ENCODE results near the gene RNF212B. TPM values are rescaled to one million over a fixed set of nuclear protein-coding genes. Genes with fewer than 3 reads are reported as not detected.

RNF212B gene
- total and polyA plus RNA-seq, 12 donors, result not detected

DNA sequence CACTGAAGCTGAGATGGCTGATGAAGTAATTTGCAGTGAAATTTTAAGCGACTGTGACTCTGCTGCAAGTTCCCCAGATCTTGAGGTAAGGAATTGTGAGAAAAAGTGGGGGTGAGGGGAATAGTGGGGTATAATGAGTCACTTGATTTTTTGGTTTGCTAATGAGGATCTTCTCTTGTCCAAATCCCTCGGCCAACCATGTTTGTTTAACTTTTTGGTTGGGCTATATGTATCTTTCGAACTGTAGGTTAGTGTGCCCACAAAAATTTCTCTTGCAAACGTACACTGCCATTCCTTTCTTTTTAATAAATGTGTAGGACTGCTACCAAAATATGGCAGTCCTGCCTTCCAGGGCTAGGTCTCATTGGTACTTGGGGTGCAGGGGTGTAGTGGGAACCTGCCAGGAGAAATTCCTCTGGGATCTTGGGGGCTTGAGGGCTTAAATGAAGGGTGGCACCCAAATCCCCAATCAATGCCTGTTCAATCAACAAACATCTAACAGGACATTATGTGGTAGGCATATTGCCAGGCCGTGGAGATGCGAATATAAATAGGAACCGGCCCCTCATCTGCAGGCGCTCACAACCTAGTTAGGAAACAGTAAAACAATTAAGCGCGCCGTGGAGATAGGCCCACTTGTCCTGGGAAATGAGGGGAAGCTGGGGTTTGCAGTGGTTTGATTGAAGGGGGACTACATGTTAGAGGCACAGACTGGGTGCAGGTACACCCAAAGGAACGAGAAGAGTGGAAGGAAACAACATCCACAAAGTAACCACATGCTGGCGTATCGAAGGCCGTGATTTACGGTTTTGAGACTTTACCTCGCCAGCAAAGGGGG is 82.2 kb downstream of the RNF212B start:
- Histone ChIP-seq H3K4me3 (peak overlapping the region in 2 of 4 donors; percentile 15 to 33), H3K27me3 (no peaks in the 10 kb centered on the region), H3K27ac (peak overlapping the region; percentile 76 to 95 (median 90)), H3K36me3 (replicated peaks in 1 of 2) (peaks cover 0 to 21% of the 10 kb centered on the region in 2 donors), H3K9me3 (replicated peaks in 1 of 3) (no peaks in the 10 kb centered on the region), H3K4me1 (replicated peaks in 1 of 2) (peaks cover 19 to 30% of the 10 kb centered on the region in 2 donors)
- WGBS, 4 donors, result 77 to 91% (median 87%) methylated on average over 17 of the region's 17 CpGs
- intact Hi-C loops (cut with DNase I), result loop anchor here in 1 of 2 donors (10.0 kb wide), 2 partner anchors 55 to 245 kb away; partner anchors contain the start of gene AP1G2
- no peak for TF ChIP-seq POLR2A (IDR thresholded peaks at IDR 0.05)
- TF ChIP-seq, protein P1, sequence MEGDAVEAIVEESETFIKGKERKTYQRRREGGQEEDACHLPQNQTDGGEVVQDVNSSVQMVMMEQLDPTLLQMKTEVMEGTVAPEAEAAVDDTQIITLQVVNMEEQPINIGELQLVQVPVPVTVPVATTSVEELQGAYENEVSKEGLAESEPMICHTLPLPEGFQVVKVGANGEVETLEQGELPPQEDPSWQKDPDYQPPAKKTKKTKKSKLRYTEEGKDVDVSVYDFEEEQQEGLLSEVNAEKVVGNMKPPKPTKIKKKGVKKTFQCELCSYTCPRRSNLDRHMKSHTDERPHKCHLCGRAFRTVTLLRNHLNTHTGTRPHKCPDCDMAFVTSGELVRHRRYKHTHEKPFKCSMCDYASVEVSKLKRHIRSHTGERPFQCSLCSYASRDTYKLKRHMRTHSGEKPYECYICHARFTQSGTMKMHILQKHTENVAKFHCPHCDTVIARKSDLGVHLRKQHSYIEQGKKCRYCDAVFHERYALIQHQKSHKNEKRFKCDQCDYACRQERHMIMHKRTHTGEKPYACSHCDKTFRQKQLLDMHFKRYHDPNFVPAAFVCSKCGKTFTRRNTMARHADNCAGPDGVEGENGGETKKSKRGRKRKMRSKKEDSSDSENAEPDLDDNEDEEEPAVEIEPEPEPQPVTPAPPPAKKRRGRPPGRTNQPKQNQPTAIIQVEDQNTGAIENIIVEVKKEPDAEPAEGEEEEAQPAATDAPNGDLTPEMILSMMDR (IDR thresholded peaks at IDR 0.05), result no peak
- peak in 1 of 7 donors; percentile 74 for DNase-seq

DNA sequence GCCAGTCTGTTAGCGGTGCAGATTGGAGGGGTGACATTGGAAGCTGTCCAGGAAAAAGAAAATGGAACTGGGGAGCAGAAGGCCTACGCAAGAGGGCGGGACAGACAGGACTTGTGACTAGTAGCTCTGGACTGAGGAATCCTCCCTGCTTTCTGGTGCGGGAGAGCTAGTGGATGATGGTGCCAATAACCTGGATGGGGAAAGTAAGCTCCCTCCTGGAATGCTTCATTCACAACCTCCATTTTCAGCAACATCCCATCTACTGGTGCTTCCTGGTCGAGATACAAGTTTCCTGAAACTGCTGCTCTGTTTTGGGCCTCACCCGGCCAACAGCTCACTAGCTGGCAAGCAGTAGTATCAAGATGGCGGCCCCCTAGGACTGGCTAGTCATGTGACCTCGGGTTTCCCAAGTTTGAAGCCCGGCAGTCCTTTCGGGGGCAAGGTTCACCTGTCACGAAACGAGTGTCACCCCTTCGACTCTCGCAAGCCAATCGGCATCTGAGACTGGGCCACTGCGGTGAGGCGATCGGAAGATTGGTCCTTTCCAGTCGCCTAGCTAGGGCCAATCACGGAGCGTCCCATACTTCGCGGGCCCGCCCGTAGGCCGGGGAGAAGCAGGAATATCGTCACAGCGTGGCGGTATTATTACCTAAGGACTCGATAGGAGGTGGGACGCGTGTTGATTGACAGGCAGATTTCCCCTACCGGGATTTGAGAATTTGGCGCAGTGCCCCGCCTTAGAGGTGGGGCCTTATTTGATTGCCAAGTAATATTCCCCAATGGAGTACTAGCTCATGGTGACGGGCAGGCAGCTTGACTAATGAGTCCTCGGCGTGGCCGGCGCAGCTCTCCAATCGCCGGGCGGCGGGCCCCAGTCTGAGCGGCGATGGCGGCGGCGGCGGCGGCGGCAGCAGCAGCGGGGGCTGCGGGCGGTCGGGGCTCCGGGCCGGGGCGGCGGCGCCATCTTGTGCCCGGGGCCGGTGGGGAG is 83.1 kb downstream of the RNF212B start, which contains the start of gene PABPN1:
Gene PABPN1, plus strand, starts transcription at position 874 of the 988 bp plus-strand sequence. Its CDS starts 13 bp downstream, at position 887.
- WGBS, 4 donors, result 3 to 70% (median 9%) methylated on average over 4 to 63 of the region's 63 CpGs
- Histone ChIP-seq H3K9me3 (replicated peaks in 1 of 3) (no peaks in the 10 kb centered on the region), H3K36me3 (replicated peaks in 1 of 2) (peaks cover 0 to 27% of the 10 kb centered on the region in 2 donors), H3K4me3 (peak within 1 kb of the TSS in 3 of 4 donors; percentile 19 to 86 (median 72)), H3K4me1 (replicated peaks in 1 of 2) (peaks cover 19 to 30% of the 10 kb centered on the region in 2 donors), H3K27me3 (no peaks in the 10 kb centered on the region), H3K27ac (peak within 1 kb of the TSS; percentile 76 to 99 (median 90))
- intact Hi-C loops (cut with DNase I), result loop anchor here in 1 of 2 donors (10.0 kb wide), 2 partner anchors 56 to 244 kb away; partner anchors contain the start of gene AP1G2
- peak; percentile 99 to 100 (median 100) for DNase-seq
- peak; percentile 63 to 87 for TF ChIP-seq POLR2A (IDR thresholded peaks at IDR 0.05)
- TF ChIP-seq, protein P1 (IDR thresholded peaks at IDR 0.05), result no peak

DNA sequence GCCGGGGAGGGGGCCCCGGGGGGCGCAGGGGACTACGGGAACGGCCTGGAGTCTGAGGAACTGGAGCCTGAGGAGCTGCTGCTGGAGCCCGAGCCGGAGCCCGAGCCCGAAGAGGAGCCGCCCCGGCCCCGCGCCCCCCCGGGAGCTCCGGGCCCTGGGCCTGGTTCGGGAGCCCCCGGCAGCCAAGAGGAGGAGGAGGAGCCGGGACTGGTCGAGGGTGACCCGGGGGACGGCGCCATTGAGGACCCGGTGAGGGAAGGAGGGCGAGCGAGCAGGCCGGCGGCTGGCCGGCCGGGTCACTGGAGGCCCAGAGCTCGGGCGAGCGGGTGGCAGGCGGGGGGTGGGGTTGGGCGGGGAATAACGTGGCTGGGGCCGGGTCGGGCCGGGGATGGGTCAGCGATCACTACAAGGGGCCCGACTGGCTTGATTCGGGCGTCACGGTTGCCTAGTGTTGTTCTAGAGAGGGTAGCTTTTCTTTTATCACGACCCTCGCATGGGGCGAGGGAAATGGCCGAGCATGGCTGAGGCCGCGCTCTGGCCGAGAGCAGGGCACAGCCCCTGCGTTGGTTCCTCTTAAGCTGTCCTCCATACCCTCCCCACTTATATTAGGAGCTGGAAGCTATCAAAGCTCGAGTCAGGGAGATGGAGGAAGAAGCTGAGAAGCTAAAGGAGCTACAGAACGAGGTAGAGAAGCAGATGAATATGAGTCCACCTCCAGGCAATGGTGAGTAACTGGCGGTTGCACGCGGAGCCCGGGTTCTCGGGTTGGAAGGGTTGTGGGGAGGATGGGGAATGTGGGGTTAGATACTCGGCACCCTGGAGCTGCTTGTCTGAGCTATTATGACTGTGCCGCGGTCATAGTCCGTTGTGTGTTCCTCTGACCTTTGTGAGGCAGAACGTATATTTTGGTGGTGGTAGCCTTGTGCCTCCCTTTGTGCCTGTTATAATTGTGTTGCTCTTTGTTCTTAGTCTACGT is 84.1 kb downstream of the RNF212B start:
- intact Hi-C loops (cut with DNase I), result loop anchor here in 1 of 2 donors (10.0 kb wide), 2 partner anchors 57 to 243 kb away; partner anchors contain the start of gene AP1G2
- Histone ChIP-seq H3K27ac (peak overlapping the region; percentile 40 to 99 (median 90)), H3K9me3 (replicated peaks in 1 of 3) (no peaks in the 10 kb centered on the region), H3K36me3 (replicated peaks in 1 of 2) (peaks cover 0 to 27% of the 10 kb centered on the region in 2 donors), H3K27me3 (no peaks in the 10 kb centered on the region), H3K4me1 (replicated peaks in 1 of 2) (peaks cover 16 to 26% of the 10 kb centered on the region in 2 donors), H3K4me3 (peak overlapping the region in 3 of 4 donors; percentile 19 to 86 (median 72))
- peak; percentile 43 to 74 (median 59) for DNase-seq
- TF ChIP-seq, protein P1 (IDR thresholded peaks at IDR 0.05), result peak in 1 of 6 experiments; percentile 7
- peak; percentile 0 to 79 for TF ChIP-seq POLR2A (IDR thresholded peaks at IDR 0.05)
- 0 to 1% (median 1%) methylated on average over 18 to 64 of the region's 64 CpGs for WGBS, 4 donors

Small RNAs within 50 kb of the gene (small RNA-seq; reads per million reads assigned to genes)
- gene AL049829.1, result 0 reads per million in 2 donors
- 0 reads per million in 2 donors for gene RNU6-1046P

Other genes with a start within 250 kb of the RNF212B start
- 10 to 100 TPM in 2 of 9 donors, 1 to 10 TPM in 7; 4.0 to 12.4 (median 8.0) TPM for gene C14orf93, start 227.8 kb upstream of the RNF212B start, total RNA-seq
- 10 to 100 TPM in 1 of 3 donors, 1 to 10 TPM in 2; 2.9 to 12.5 (median 7.5) TPM for gene C14orf93, start 227.8 kb upstream of the RNF212B start, polyA plus RNA-seq
- 100 to 1,000 TPM; 114 to 377 (median 140) TPM for gene PSMB5, start 203.0 kb upstream of the RNF212B start, total RNA-seq
- gene PSMB5, start 203.0 kb upstream of the RNF212B start, polyA plus RNA-seq, result 100 to 1,000 TPM in 1 of 3 donors, 10 to 100 TPM in 2; 55.4 to 175 (median 75.4) TPM
- under 1 TPM in 1 of 9 donors, not detected in 8; 0.17 TPM for gene PSMB11, start 195.7 kb upstream of the RNF212B start, total RNA-seq
- gene PSMB11, start 195.7 kb upstream of the RNF212B start, polyA plus RNA-seq, result not detected
- gene CDH24, start 180.4 kb upstream of the RNF212B start, total RNA-seq, result 1 to 10 TPM; 1.9 to 5.7 (median 3.4) TPM
- 10 to 100 TPM in 2 of 3 donors, 1 to 10 TPM in 1; 1.5 to 29.3 (median 15.3) TPM for gene CDH24, start 180.4 kb upstream of the RNF212B start, polyA plus RNA-seq
- gene ACIN1, start 142.8 kb upstream of the RNF212B start, total RNA-seq, result 100 to 1,000 TPM in 5 of 9 donors, 10 to 100 TPM in 4; 73.1 to 203 (median 129) TPM
- 100 to 1,000 TPM; 116 to 431 (median 258) TPM for gene ACIN1, start 142.8 kb upstream of the RNF212B start, polyA plus RNA-seq
- gene C14orf119, start 142.4 kb upstream of the RNF212B start, total RNA-seq, result 100 to 1,000 TPM in 1 of 9 donors, 10 to 100 TPM in 8; 23.9 to 206 (median 55.4) TPM
- gene C14orf119, start 142.4 kb upstream of the RNF212B start, polyA plus RNA-seq, result 10 to 100 TPM; 28.0 to 52.9 (median 35.1) TPM
- gene CIROP, start 132.9 kb upstream of the RNF212B start, total RNA-seq, result not detected
- gene CIROP, start 132.9 kb upstream of the RNF212B start, polyA plus RNA-seq, result not detected
- gene CEBPE, start 118.7 kb upstream of the RNF212B start, total RNA-seq, result under 1 TPM in 1 of 9 donors, not detected in 8; 0.15 TPM
- under 1 TPM in 2 of 3 donors, not detected in 1; 0.03 to 0.40 TPM for gene CEBPE, start 118.7 kb upstream of the RNF212B start, polyA plus RNA-seq
- gene SLC7A8, start 54.3 kb upstream of the RNF212B start, total RNA-seq, result 10 to 100 TPM in 8 of 9 donors, 1 to 10 TPM in 1; 6.8 to 50.9 (median 33.2) TPM
- gene SLC7A8, start 54.3 kb upstream of the RNF212B start, polyA plus RNA-seq, result 10 to 100 TPM; 18.2 to 24.5 (median 21.0) TPM
- gene HOMEZ, start 48.2 kb downstream of the RNF212B start, total RNA-seq, result 10 to 100 TPM in 4 of 9 donors, 1 to 10 TPM in 5; 4.7 to 14.8 (median 9.7) TPM
- gene HOMEZ, start 48.2 kb downstream of the RNF212B start, polyA plus RNA-seq, result 10 to 100 TPM in 1 of 3 donors, 1 to 10 TPM in 2; 4.5 to 15.0 (median 4.8) TPM
- 10 to 100 TPM in 4 of 9 donors, 1 to 10 TPM in 5; 2.2 to 16.6 (median 9.5) TPM for gene PPP1R3E, start 64.9 kb downstream of the RNF212B start, total RNA-seq
- gene PPP1R3E, start 64.9 kb downstream of the RNF212B start, polyA plus RNA-seq, result 10 to 100 TPM; 16.8 to 82.8 (median 29.1) TPM
- gene BCL2L2, start 68.9 kb downstream of the RNF212B start, total RNA-seq, result 10 to 100 TPM; 23.8 to 51.8 (median 36.6) TPM
- 10 to 100 TPM; 16.8 to 54.6 (median 44.6) TPM for gene BCL2L2, start 68.9 kb downstream of the RNF212B start, polyA plus RNA-seq
- gene PABPN1, start 83.5 kb downstream of the RNF212B start, total RNA-seq, result 100 to 1,000 TPM in 4 of 9 donors, 10 to 100 TPM in 5; 18.3 to 200 (median 79.3) TPM
- 100 to 1,000 TPM in 2 of 3 donors, 10 to 100 TPM in 1; 97.8 to 632 (median 331) TPM for gene PABPN1, start 83.5 kb downstream of the RNF212B start, polyA plus RNA-seq
- gene SLC22A17, start 115.0 kb downstream of the RNF212B start, total RNA-seq, result 10 to 100 TPM in 8 of 9 donors, 1 to 10 TPM in 1; 8.4 to 76.1 (median 21.4) TPM
- 100 to 1,000 TPM in 1 of 3 donors, 10 to 100 TPM in 2; 14.5 to 121 (median 53.9) TPM for gene SLC22A17, start 115.0 kb downstream of the RNF212B start, polyA plus RNA-seq
- 10 to 100 TPM in 1 of 9 donors, 1 to 10 TPM in 8; 2.1 to 12.9 (median 3.2) TPM for gene EFS, start 127.2 kb downstream of the RNF212B start, total RNA-seq
- gene EFS, start 127.2 kb downstream of the RNF212B start, polyA plus RNA-seq, result 10 to 100 TPM in 2 of 3 donors, 1 to 10 TPM in 1; 3.7 to 49.4 (median 11.1) TPM
- not detected for gene IL25, start 134.9 kb downstream of the RNF212B start, total RNA-seq
- gene IL25, start 134.9 kb downstream of the RNF212B start, polyA plus RNA-seq, result under 1 TPM in 1 of 3 donors, not detected in 2; 0.10 TPM
- gene CMTM5, start 139.1 kb downstream of the RNF212B start, total RNA-seq, result 1 to 10 TPM in 1 of 9 donors, under 1 TPM in 3, not detected in 5; 0.34 to 2.5 (median 0.62) TPM
- 1 to 10 TPM in 2 of 3 donors, under 1 TPM in 1; 0.59 to 2.6 (median 1.9) TPM for gene CMTM5, start 139.1 kb downstream of the RNF212B start, polyA plus RNA-seq
- gene MYH6, start 170.3 kb downstream of the RNF212B start, total RNA-seq, result 1 to 10 TPM in 1 of 9 donors, under 1 TPM in 3, not detected in 5; under 0.01 to 1.5 (median 0.14) TPM
- gene MYH6, start 170.3 kb downstream of the RNF212B start, polyA plus RNA-seq, result 1 to 10 TPM in 1 of 3 donors, under 1 TPM in 2; 0.27 to 5.2 (median 0.67) TPM
- gene MYH7, start 197.7 kb downstream of the RNF212B start, total RNA-seq, result 1 to 10 TPM in 2 of 9 donors, under 1 TPM in 3, not detected in 4; 0.06 to 7.1 (median 0.81) TPM
- 1 to 10 TPM in 1 of 3 donors, under 1 TPM in 2; 0.11 to 4.3 (median 0.47) TPM for gene MYH7, start 197.7 kb downstream of the RNF212B start, polyA plus RNA-seq
- gene NGDN, start 231.8 kb downstream of the RNF212B start, total RNA-seq, result 10 to 100 TPM; 24.4 to 61.3 (median 36.3) TPM
- gene NGDN, start 231.8 kb downstream of the RNF212B start, polyA plus RNA-seq, result 10 to 100 TPM; 32.1 to 57.8 (median 40.5) TPM

Measured in adrenal gland (tissue), 12 donors.